Right lobe of liver (tissue), 4 donors: Measurements from ENCODE around the gene JPT2.

Experiments used
- CTCF ChIP-seq, 4 donors: fragments of 200-600 bp in 3 of 4; fragments of 450-650 bp in 1 of 4; IDR thresholded peaks; one replicate each; pipeline versions ENCODE4 v1.5.1 to v1.8.0; 2016 to 2022; ENCODE audit warnings: antibody characterized with exemption in 4 of 4, mild to moderate bottlenecking in 2 of 4
- POLR2A ChIP-seq: fragments of 450-650 bp; IDR thresholded peaks from one replicate; pipeline ENCODE4 v1.6.1; 2017; ENCODE audit warnings: antibody characterized with exemption, mild to moderate bottlenecking
- donor health status: DM: no; HTN: no; CAD: no.
- donor health status: DM: no; HTN: no; CAD: no.
- donor health status: DM: no; HTN: yes; CAD: no.

- no peak for TF ChIP-seq POLR2A
- no peak for TF ChIP-seq CTCF (IDR thresholded peaks at IDR 0.05)
Measured at GRCh38 chr16:1642753-1643152, 35.3 kb upstream of the JPT2 start.
